HepG2 (cell line): ENCODE results near the gene SPACA4. TPM values are rescaled to one million over a fixed set of nuclear protein-coding genes. Genes with fewer than 3 reads are reported as not detected.

ENCODE experiments used
- CENPBD1 ChIP-seq: sonication (generic); formaldehyde crosslinking; IDR thresholded peaks from 2 replicates; pipeline ENCODE4 v1.8.0; 2022; ENCODE audit warnings: missing genetic modification reagents, low read depth, mild to moderate bottlenecking, borderline replicate concordance
- ETS1 ChIP-seq: sonication (generic); formaldehyde crosslinking; IDR thresholded peaks from 2 replicates; pipeline ENCODE4 v1.4.0; 2020; ENCODE audit warnings: missing genetic modification reagents
- FOXP4 ChIP-seq: sonication (generic); formaldehyde crosslinking; IDR thresholded peaks from 2 replicates; pipeline ENCODE4 v1.4.0; 2020; ENCODE audit warnings: missing genetic modification reagents
- HCFC1 ChIP-seq: fragments of 150-350 bp; IDR thresholded peaks from 2 replicates; pipeline ENCODE4 v1.6.1; 2014; ENCODE audit warnings: low read depth, low read length
- HNRNPLL ChIP-seq: fragments of 200-400 bp; formaldehyde crosslinking; IDR thresholded peaks from 2 replicates; pipeline ENCODE4 v1.6.1; 2017; ENCODE audit warnings: mild to moderate bottlenecking, low read depth, low read length; ENCODE audit not compliant: poor library complexity, severe bottlenecking
- JUNB ChIP-seq: sonication (generic); formaldehyde crosslinking; IDR thresholded peaks from 2 replicates; pipeline ENCODE4 v1.8.0; 2022; ENCODE audit warnings: missing genetic modification reagents, mild to moderate bottlenecking, borderline replicate concordance
- MEF2D ChIP-seq: sonication (generic); formaldehyde crosslinking; IDR thresholded peaks from 2 replicates; pipeline ENCODE4 v1.5.1; 2020; ENCODE audit warnings: mild to moderate bottlenecking, missing genetic modification reagents
- MLLT10 ChIP-seq: sonication (generic); formaldehyde crosslinking; IDR thresholded peaks from 2 replicates; pipeline ENCODE4 v1.4.0; 2020; ENCODE audit warnings: missing genetic modification reagents
- MXD4 ChIP-seq: IDR thresholded peaks from 2 replicates; pipeline ENCODE4 v1.6.1; 2016; ENCODE audit warnings: mild to moderate bottlenecking, missing biosample characterization, missing genetic modification reagents
- NFATC3 ChIP-seq: sonication (generic); formaldehyde crosslinking; IDR thresholded peaks from 2 replicates; pipeline ENCODE4 v1.5.1; 2020; ENCODE audit warnings: mild to moderate bottlenecking, missing genetic modification reagents
- POLR2A ChIP-seq, 2 experiments: IDR thresholded peaks; 2 replicates each; pipeline ENCODE4 v1.6.1; 2011; ENCODE audit warnings: low read depth in 2 of 2, low read length in 2 of 2, mild to moderate bottlenecking in 1 of 2, moderate library complexity in 1 of 2; ENCODE audit not compliant: insufficient read depth in 1 of 2
- REL ChIP-seq: sonication (generic); formaldehyde crosslinking; conservative IDR thresholded peaks from 2 replicates; pipeline ENCODE4 v1.8.0; 2022; ENCODE audit warnings: mild to moderate bottlenecking, missing genetic modification reagents, moderate library complexity
- SOX5 ChIP-seq: IDR thresholded peaks from 2 replicates; pipeline ENCODE4 v1.6.1; 2016; ENCODE audit warnings: borderline replicate concordance
- XRCC5 ChIP-seq: fragments of 200-400 bp; formaldehyde crosslinking; optimal IDR thresholded peaks from 2 replicates; pipeline ENCODE3; 2017; ENCODE audit warnings: mild to moderate bottlenecking, low read length
- ZFP90 ChIP-seq: sonication (generic); formaldehyde crosslinking; IDR thresholded peaks from 2 replicates; pipeline ENCODE4 v1.8.0; 2022; ENCODE audit warnings: missing genetic modification reagents, mild to moderate bottlenecking, inconsistent platforms, borderline replicate concordance
- ZHX1 ChIP-seq: sonication (generic); formaldehyde crosslinking; IDR thresholded peaks from 2 replicates; pipeline ENCODE4 v1.8.1; 2022; ENCODE audit warnings: low read depth, mild to moderate bottlenecking, missing genetic modification reagents
- ZNF232 ChIP-seq: sonication (generic); formaldehyde crosslinking; IDR thresholded peaks from 2 replicates; pipeline ENCODE4 v1.4.0; 2020; ENCODE audit warnings: missing genetic modification reagents, borderline replicate concordance
- ZNF235 ChIP-seq: sonication (generic); formaldehyde crosslinking; IDR thresholded peaks from 2 replicates; pipeline ENCODE4 v1.8.1; 2023; ENCODE audit warnings: mild to moderate bottlenecking, missing genetic modification reagents, borderline replicate concordance
- ZNF276 ChIP-seq: sonication (generic); formaldehyde crosslinking; IDR thresholded peaks from 2 replicates; pipeline ENCODE4 v1.4.0; 2020; ENCODE audit warnings: mild to moderate bottlenecking, low read depth, missing genetic modification reagents
- ZNF292 ChIP-seq: sonication (generic); formaldehyde crosslinking; IDR thresholded peaks from 2 replicates; pipeline ENCODE4 v1.8.1; 2022; ENCODE audit warnings: mild to moderate bottlenecking, low read depth, missing genetic modification reagents, borderline replicate concordance
- ZNF350 ChIP-seq: sonication (generic); formaldehyde crosslinking; IDR thresholded peaks from 2 replicates; pipeline ENCODE4 v1.4.0; 2020; ENCODE audit warnings: mild to moderate bottlenecking, low read depth, missing genetic modification reagents, borderline replicate concordance
- ZNF383 ChIP-seq: sonication (generic); formaldehyde crosslinking; IDR thresholded peaks from 2 replicates; pipeline ENCODE4 v1.4.0; 2020; ENCODE audit warnings: missing genetic modification reagents, mild to moderate bottlenecking, borderline replicate concordance
- ZNF891 ChIP-seq: sonication (generic); formaldehyde crosslinking; IDR thresholded peaks from 2 replicates; pipeline ENCODE4 v1.5.0; 2020; ENCODE audit warnings: mild to moderate bottlenecking, missing genetic modification reagents
- polyA plus RNA-seq, 8 experiments: library from polyadenylated mRNA; depleted of rRNA in 3 of 8; stranded (reverse) in 7 of 8; unstranded in 1 of 8; fragments of >200 nt; fragmentation: Illumina TruSeq in 4 of 8; extraction: Trizol in 4 of 8; gene quantifications; 2 replicates each; pipeline versions ENCODE4 v1.2.1 to v1.2.3, GENCODE V29; 2011 to 2016; ENCODE audit warnings: low read depth in 4 of 8, missing spikeins in 1 of 8, mixed read lengths in 1 of 8; ENCODE audit not compliant: insufficient read depth in 1 of 8
- total RNA-seq, 5 experiments: library from RNA; depleted of rRNA; stranded (reverse); fragments of >200 nt; fragmentation: Illumina TruSeq; extraction: Trizol; gene quantifications; 2 replicates each; pipeline ENCODE4 v1.2.3, GENCODE V29; 2016; ENCODE audit warnings: low read depth in 1 of 5

SPACA4 gene
- total and polyA plus RNA-seq, 2 of the 13 experiments (the other 11 are each of a cell fraction or from before 2014, with no cell fraction given) = not detected

GRCh38 chr19:48624067-48624594, 17.6 kb downstream of the SPACA4 start (continued):
- TF ChIP-seq ZNF232 (CRISPR knock-in tag) = no peak
- TF ChIP-seq ZHX1 (CRISPR knock-in tag) = peak; percentile 96
- no peak for TF ChIP-seq FOXP4 (CRISPR knock-in tag)
- TF ChIP-seq ZFP90 (CRISPR knock-in tag) = no peak
- TF ChIP-seq MEF2D = no peak
- no peak for TF ChIP-seq ZNF383
- TF ChIP-seq SOX5 (CRISPR knock-in tag) = no peak
- no peak for TF ChIP-seq MLLT10
- peak; percentile 19 for TF ChIP-seq XRCC5
- TF ChIP-seq ETS1 (CRISPR knock-in tag) = no peak
- TF ChIP-seq HNRNPLL = peak; percentile 34
- no peak for TF ChIP-seq REL
- no peak for TF ChIP-seq MXD4 (CRISPR knock-in tag)
- peak; percentile 55; the same call in 1 of the 2 replicates for TF ChIP-seq ZNF350 (CRISPR knock-in tag)
- peak; percentile 57; the same call in 1 of the 2 replicates for TF ChIP-seq HCFC1
- no peak for TF ChIP-seq CENPBD1 (CRISPR knock-in tag)
- TF ChIP-seq ZNF235 (CRISPR knock-in tag) = no peak
- no peak for TF ChIP-seq ZNF292 (CRISPR knock-in tag)
- TF ChIP-seq ZNF276 (CRISPR knock-in tag) = no peak
- TF ChIP-seq JUNB (CRISPR knock-in tag) = no peak
- no peak for TF ChIP-seq NFATC3 (CRISPR knock-in tag)
- 0 out of 2 replicates have a peak, but pooled peaks have one; percentile 42 for TF ChIP-seq ZNF891 (CRISPR knock-in tag)
- 0 out of 4 replicates have a peak, but pooled peaks of 1 of the 2 experiments have one; percentile 6 for TF ChIP-seq POLR2A (IDR thresholded peaks at IDR 0.05; ENCODE audit: insufficient read depth in 1 of 2, low read depth in 2 of 2, low read length in 2 of 2)
